GM11168 (cell line): Measurements from ENCODE around the gene NUP214.
"Not testable (repeated sequence)": the region's sequence is repeated elsewhere in the genome, so short reads cannot be mapped to it uniquely, and the experiment has no call there.

ENCODE experiments used
- in situ Hi-C: fragments of 300-500 bp; cut with MboI; formaldehyde crosslinking; loops from one replicate; pipeline ENCODE4 v1.12.0; 2022; ENCODE audit warnings: low sequenced_read_pairs; ENCODE audit not compliant: unreplicated experiment

NUP214 gene

DNA sequence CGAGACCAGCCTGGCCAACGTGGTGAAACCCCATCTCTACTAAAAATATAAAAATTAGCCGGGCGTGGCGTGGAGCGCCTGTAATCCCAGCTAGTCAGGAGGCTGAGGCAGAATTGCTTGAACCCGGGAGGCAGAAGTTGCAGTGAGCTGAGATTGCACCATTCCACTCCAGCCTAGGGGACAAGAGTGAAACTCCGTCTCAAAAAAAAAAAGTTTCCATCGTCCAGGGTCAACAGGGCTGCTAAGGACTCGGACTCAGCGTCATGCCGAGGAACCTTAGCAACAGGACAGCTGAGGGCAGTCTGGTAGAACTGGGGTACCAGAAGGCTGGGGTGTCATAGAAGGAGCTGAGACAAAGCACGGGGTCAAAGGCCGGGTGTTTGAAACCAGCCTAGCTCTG, 129.2 kb downstream of the NUP214 start:
- in situ Hi-C loops: no loop called here

DNA sequence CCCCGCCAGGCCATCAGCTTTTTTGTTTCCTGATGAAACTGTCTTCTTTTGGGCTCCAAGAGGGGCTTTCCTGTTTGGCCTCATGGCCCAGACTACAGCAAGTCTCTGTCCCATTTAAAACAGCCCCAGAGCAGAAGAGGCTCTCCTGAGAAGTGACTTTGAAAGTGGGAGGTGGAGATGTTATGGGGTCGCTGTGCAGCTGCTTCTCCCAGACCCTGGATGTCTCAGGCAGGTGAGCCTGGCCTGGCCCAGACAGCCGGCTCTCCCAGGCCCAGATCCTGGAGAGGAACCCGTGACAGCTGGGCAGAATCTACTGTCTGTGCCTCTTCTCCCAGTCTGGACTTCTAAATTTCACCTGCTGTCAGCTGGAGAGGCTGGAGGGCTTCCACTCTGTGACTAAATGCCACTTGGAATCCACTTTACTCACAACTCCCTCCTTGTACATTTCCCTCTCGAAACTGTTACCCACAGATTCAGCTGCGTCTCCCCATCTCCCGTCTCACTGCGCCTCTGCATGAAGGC, 130.4 kb downstream of the NUP214 start:
- in situ Hi-C loops: no loop called here

DNA sequence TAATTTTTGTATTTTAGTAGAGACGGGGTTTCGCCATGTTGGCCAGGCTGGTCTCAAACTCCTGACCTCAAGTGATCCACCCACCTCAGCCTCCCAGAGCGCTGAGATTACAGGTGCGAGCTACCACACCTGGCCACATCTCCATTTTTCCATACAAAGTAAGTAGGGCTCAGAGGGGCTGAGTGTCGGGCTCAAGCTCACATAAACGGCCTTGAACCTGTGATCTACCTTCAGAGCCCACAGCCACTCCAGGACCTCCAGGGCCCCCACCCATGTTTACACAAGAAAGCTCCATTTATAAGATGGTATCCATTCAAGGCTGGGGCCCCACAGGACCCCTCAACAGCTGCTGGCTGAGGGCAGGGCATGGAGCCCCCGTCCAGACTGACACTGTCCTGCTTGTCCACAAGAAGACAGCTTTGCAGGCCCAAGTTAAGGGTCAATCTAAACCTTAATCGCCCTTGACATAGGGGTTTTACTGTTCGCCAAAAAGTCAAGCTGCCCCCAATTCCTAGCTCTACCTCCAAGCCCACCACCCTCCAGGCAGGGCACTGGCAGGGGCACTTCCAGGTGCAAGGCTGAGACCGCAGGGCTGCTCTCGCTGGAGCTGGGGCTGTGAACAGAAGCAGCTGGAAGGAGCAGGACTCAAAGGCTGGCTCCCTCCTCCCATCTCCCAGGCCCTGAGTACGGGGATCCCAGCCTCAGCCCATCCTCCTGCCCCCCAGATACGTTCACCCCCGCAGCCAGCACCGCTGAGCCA, 132.1 kb downstream of the NUP214 start:
- in situ Hi-C loops: no loop called here

DNA sequence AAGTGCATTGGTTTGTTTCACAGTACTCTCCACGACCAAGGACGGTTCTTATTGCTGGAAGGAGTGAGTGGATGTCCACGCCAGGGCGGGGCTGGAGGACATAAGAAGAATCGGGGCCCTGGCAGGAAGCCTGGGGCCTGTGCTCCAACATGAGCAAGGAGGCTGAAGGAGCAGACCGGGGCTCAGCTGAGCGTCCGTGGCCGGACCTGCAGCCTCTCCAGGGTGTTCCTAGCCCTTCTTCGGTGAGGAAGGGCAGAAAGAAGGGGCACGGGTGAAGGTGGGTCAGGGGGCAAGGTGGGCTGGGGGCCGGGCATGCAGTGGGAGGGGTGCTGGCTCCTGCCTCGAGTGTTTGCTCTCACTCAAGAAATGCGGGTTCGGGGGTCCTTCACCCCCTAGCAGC, 132.8 kb downstream of the NUP214 start:
- in situ Hi-C loops: no loop called here

DNA sequence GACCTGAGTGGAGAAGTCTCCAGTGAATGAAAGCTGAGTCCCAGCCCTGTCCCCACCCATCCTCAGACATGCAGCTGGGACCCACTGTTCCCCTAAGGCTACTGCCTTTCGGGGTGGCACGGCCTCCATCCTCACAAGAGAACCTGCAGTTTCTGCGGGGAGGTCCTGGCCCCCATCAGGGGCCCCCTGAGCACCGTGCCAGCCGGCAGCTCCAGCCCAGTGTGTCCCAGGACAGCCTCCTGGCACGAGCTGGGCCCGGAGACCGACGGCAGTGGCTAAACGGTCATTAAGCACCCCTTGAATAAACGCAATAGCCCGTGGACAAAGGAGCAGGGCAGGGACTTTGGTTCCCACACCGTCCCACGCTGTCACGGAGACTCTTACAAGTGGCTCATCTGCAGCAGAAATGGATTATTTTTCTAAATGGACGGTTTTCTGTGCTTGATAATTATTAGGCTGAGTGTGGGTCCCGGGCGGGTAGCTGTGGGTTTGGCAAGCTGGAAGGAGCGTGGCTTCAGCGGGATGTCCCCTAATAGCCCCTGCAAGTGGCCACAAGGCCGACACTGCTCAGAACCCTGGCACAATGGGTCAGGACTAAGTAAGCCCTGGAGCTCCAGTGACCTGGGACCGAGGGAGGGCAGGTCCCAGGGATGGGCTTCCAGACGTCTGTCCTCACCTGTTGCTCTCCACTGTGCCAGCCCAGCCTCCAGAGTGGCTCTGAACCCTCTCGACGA, 133.5 kb downstream of the NUP214 start:
- in situ Hi-C loops: no loop called here

DNA sequence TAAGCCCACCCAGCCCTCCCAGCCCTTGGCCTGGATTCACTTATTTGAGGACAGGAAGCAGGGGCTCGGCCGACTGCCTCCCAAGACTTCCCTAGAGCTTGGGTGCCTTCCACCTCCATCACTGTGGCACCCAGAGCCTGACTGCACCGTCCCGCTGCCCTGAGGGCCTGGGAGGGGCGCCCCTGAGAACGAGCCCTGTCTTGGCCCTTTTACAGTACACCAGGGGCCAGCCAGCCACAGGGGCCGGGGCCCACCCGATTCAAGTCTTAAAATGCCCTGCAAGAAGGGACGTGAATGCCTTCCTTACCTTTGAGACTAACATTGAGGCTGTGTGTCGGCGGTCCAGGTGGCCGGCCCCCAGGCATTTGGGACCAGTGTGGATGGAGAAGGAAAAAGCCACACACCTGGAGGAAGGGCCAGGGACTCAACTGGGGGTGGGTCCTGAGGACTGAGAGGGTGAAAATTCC, 134.1 kb downstream of the NUP214 start:
- in situ Hi-C loops: no loop called here

DNA sequence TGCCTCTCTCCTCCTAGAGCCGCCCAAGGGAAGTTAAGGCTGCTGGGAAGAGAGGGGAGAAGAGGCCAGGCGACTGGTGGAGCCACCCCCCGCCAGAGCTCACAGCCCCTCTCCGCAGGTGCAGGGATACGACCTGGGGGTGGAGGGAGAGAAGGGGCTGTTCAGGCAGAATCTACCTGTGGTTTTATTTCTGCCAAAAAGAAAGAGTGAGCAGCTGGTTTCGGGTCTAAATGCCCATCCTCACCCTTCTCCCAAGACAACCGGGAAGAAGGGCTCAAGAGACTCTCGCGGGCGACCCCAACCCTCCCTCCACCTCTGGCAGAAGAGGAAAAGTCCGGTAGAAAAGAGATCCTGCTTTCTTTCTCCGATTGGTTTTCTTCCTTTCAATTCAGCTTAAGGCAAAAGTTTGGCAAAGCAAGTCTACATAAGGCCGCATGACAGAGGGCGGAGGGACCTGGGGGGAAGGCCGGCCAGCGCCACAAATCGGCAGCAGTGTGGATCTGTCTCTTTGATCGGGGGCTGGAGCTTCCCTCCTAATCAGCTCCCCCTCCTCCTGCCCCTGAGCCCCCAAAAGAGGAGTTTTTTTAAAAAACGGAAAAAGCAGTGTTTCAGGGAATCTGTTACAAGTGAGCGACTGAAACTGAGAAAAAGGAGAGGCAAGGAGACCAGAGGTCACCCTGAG, 134.7 kb downstream of the NUP214 start:
- in situ Hi-C loops: no loop called here

DNA sequence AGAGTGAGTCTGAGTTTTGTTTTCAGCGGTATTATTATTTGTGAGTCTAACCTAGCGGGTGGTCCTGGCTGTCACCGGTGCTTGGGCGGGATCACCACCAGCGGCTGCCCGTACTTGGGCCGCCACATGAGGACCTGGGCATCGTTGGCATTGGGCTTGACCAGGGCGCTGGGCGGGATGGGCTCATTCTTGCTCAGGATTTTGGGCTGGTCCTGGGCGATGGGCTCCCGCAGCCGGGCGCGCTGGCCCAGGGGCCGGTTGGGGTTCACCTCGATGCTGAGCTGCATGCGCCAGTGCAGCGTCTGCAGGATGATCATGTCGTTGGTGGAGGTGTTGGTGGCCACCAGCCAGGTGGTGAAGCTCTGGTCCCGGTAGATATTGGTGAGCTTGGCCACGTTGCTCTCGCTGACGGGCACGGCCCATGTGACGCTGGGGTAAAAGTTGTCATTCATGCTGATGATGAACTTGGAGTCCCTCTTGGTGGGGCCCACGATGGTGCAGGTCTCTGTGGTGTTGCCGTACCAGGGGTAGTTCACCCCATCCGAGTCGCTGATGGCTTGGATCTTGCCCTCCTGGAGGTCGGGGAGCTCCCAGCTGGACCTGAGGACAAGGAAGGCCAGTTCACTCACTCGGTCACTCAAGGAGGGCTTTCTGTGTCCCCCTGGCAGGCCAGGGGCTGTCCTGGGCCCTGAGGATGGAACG, 135.5 kb downstream of the NUP214 start:
- in situ Hi-C loops: no loop called here

DNA sequence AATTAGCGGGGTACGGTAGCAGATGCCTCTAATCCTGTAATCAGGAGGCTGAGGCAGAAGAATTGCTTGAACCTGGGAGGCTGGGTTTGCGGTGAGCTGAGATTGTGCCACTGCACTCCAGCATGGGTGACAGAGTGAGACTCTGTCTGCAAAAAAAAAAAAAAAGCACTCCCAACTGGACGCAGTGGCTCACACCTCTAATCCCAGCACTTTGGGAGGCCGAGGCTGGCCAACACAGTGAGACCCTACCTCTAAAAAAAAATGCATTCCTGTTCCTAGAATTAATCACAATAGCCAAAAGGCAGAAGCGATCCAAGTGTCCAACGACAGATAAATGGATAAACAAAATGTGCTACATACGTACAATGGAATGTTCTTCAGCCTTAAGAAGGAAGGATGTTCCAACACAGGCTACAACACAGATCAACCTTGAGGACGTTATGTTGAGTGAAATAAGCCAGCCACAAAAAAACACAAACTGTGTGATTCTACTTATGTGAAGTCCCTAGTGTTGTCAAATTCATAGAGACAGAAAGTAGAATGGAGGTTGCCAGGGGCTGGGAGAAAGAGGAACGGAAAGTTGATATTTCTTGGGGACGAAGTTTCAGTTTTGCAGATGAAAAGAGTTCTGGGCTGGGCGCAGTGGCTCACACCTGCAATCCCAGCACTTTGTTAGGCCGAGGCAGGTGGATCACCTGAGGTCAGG, 137.1 kb downstream of the NUP214 start:
- in situ Hi-C loops: no loop called here

DNA sequence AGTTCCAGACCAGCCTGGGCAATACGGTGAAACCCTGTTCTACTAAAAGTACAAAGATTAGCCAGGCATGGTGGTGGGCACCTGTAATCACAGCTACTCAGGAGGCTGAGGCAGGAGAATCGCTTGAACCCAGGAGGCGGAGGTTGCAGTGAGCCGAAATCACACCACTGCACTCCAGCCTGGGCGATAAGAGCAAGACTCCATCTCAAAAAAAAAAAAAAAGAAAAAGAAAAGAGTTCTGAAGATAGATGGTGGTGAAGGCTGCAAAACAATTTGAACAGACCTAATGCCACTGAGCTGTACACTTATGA, 137.6 kb downstream of the NUP214 start:
- in situ Hi-C loops: not testable (repeated sequence)

DNA sequence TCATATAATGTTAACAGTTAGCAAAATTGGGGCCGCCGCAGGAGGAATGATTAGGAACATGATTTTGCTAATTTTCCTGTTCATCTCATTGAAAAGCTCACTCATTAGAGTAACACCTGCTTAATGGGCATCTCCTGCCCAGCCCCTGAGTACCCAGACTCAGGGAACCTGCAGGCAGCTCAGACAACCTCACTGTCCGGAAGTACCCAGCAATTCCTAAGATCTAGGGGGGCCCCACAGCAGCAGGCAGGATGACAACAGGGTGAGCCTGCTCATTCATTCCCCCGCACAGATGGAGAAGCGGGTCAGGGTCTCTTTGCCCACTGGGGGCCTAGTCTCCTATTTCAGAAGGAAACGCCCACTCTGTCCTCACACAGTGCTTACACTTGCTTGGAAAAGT, 138.3 kb downstream of the NUP214 start:
- in situ Hi-C loops: no loop called here

DNA sequence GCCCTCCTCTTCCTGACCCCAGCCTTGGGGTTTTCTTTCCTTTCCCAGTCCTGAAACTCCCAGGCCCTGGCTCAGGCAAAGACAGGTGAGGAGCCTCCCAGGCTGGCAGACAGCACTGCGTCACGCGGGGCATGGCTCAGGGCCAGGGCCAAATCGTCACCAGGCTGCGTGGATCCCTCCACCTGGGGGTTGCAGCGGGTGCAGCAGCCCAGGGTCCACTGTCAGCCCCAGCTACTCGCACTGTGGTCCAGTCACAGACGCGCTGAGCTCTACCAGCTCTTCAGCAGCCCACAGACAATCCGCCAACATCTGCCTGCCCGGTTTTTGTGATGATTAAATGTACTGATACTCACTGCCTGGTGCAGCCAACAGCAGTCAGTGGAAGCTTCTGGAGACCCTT, 138.8 kb downstream of the NUP214 start:
- in situ Hi-C loops: no loop called here

DNA sequence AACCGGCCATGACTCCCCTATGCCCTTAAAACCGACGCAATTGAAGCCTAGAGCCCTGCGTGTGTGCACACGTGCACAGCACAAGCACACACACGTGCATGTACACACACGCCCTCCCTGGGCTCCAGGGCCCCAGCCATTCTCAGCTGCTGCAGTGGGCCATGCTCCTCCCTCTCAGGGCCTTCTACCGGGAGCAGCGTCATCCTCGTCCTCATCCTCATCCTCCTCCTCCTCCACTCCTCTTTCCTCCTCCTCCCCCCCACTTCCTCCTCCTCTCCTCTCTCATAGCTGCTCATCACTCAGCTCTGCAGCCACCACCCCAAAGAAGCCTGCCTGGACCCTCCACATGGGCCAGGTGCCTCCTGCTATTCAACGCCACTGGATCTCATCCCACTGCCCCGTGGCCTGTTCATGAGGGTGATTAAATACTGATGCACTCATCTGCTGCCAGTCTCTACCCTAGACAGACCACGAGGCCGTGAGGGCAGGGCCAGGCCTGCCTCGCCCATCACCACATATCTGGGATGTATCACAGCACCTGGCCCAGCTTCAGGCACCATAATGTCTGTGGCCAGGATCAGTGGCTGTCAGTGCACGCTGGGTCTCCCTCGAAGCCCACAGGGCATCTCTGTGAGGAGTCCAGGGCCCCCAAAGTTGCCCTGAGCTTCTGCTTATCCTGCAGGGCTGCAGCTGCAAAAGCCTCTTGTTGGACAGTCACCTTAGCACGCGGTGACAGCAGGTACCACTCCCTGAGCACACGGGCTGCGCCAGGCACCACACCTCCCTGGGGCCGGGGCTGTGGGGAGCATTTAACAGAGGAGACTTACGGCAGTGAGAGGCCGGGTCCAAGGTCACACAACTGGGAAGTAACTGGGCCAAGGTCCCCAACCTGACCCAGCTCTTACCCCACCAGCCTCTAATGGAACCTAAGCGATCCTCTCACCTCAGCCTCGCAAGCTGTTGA, 141.2 kb downstream of the NUP214 start:
- in situ Hi-C loops: no loop called here

DNA sequence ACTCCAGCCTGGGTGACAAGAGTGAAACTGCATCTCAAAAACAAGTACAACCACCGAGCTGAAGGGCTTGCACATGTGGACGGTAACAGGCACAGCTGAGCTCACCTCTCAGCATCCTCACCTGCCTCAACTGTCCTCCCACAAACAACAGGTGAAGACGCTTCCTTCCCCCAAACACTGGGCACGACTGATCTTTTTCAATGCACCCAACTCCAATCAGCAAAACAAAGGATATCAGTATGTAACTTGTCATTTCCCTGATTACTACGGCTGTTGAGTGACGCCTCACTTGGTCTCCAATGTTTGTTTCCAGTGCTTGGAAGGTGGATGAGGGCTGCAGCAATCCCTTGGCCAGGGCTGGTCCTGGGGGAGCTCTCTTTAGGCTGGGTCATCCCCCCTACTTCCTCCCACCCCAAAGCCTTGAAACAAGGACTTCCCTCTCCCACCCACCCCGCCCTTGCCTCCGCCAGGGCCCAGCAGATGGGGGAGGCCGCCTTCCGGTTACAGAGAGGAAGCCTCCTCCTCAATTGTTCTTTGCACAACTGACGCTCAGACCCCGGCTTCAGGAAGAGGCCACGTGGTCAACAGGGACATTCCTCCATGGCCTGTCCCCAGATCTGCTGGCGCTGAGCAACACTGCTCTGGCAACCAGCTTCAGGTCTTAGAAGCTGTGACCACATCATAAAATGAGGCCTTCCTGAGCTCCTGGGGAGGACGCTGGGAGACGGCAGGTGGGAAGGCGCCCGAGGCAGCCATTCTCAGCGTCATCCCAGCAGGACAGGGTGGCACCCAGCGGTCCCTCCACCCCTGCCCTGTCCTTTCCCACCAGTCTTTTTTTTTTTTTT, 145.0 kb downstream of the NUP214 start:
- in situ Hi-C loops: no loop called here

DNA sequence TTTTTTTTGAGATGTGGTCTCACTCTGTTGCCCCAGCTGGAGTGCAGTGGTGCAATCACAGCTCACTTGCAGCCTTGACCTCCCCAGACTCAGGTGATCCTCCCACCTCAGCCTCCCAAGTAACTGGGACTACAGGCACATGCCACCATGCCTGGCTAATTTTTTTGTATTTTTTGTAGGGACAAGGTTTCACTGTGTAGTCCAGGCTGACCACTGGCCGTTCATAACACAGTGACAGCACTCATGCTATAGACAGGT, 145.6 kb downstream of the NUP214 start:
- in situ Hi-C loops: not testable (repeated sequence)

DNA sequence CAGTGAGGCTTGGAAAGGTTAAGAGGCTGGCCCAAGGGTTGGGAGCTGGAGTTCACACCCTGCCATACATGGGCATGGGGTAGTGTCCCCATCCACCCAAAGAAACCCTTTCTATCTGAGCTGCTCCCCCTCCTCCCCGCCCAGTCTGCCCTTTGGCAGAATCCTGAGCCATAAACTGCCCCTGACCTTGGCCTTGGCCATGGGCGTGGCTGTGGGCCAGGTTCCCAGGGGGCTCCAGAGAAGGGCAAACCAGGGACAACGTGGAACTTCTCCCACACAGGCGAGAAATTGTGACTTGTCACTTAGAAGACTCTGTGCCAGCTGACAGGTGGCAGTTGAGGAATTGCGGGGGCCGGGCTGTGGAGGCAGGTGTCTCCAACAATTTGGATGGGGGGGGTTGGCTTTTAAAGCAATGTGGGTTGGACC, 146.1 kb downstream of the NUP214 start:
- in situ Hi-C loops: no loop called here

DNA sequence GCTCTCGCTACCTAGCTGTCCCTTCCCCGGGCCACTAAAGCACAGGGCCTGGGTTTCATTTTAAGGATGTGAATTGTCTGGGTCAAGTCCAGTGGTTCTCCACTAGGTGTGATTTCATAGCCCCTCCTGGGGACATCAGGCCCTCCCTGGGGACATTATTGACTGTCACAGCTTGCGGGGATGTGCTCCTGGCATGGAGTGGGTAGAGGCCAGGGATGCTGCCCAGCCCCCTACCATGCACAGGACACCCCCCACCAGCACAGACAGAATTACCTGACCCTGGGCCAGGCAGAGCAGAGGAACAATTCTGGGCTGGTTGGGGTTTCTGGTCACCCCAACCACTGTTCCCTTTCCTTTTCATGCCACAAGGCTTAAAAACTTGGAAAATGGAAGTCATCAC, 146.8 kb downstream of the NUP214 start:
- in situ Hi-C loops: no loop called here

DNA sequence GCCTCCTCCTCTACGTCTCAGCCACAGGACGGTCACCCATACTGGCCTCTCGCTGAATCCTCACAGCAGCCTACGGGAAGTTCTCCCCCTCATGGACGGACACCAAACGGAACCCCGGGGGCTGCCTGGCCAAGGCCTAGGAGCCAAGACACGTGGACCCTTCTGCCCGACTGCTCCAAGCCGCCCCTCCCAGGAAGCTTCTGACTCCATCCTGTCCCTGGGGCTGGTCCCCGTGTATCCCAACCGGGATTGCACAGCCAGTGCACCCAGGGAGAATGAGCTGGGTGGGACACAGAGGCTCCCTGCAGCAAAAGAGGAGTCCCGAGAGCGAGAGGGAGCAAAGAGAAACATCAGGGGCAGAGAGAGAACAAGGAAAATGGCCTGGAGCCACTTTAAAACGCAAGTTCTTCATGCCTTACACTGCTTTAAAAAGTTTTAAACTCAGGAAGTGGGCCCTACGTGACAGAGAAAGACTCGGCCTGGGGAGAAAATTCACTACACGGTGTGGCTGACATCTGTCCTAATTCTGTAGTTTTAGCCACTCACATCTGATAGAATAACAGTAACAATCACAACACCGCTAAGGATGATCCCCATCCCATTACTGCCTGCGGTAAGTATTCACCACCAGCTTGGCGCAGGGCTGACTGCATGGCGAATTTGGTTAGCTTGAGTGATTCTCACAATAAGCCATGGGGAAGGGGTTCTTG, 147.9 kb downstream of the NUP214 start:
- in situ Hi-C loops: no loop called here
